ENCODE results near the gene SHROOM2.

The SHROOM2 gene

GRCh38 chrX:9903146-9903545 is 116.9 kb downstream of the SHROOM2 start:
- Histone ChIP-seq H3K4me1 (ENCODE audit: control insufficient read depth, insufficient read depth, low read length) (peaks cover 4% of the 10 kb centered on the region), H3K27ac (ENCODE audit: low read depth, low read length) (no peak overlapping the region), H3K27me3 (ENCODE audit: control insufficient read depth, insufficient read depth, low read length) (no peaks in the 10 kb centered on the region), H3K4me3 (ENCODE audit: low read length) (no peak overlapping the region), H3K9ac (ENCODE audit: low read length) (no peak overlapping the region), H3K36me3 (ENCODE audit: control insufficient read depth, insufficient read depth, low read length) (no peaks in the 10 kb centered on the region)

GRCh38 chrX:9905288-9905687 is 119.1 kb downstream of the SHROOM2 start:
- Histone ChIP-seq H3K27me3 (ENCODE audit: control insufficient read depth, insufficient read depth, low read length) (no peaks in the 10 kb centered on the region), H3K27ac (ENCODE audit: low read depth, low read length) (no peak overlapping the region), H3K4me3 (ENCODE audit: low read length) (no peak overlapping the region), H3K4me1 (ENCODE audit: control insufficient read depth, insufficient read depth, low read length) (no peaks in the 10 kb centered on the region), H3K9ac (ENCODE audit: low read length) (no peak overlapping the region), H3K36me3 (ENCODE audit: control insufficient read depth, insufficient read depth, low read length) (no peaks in the 10 kb centered on the region)

DNA sequence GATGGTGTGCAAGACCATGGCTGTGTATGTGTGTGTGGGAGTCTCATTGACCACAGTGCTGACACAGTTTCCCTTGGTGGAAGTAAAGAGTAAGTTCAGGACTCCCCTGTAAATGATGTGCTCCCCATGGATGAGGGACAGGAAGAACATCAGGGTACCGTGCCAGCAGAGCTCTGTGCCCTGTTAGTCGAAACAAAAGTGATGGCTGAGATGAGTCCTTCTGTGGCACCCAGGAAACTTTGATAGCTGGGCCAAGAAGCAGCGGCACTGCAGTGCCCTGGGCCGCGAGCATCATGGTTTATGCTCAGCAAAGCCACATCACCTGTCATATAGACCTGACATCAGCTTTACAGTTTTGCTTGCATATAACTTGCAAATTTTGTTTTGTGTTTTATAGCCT is 119.5 kb downstream of the SHROOM2 start:
- Histone ChIP-seq H3K27me3 (ENCODE audit: control insufficient read depth, insufficient read depth, low read length) (no peaks in the 10 kb centered on the region), H3K9ac (ENCODE audit: low read length) (no peak overlapping the region), H3K4me1 (ENCODE audit: control insufficient read depth, insufficient read depth, low read length) (no peaks in the 10 kb centered on the region), H3K4me3 (ENCODE audit: low read length) (no peak overlapping the region), H3K27ac (ENCODE audit: low read depth, low read length) (no peak overlapping the region), H3K36me3 (ENCODE audit: control insufficient read depth, insufficient read depth, low read length) (no peaks in the 10 kb centered on the region)

- Histone ChIP-seq H3K27ac (ENCODE audit: low read depth, low read length) (no peak overlapping the region), H3K9ac (ENCODE audit: low read length) (no peak overlapping the region), H3K27me3 (ENCODE audit: control insufficient read depth, insufficient read depth, low read length) (no peaks in the 10 kb centered on the region), H3K4me3 (ENCODE audit: low read length) (no peak overlapping the region), H3K4me1 (ENCODE audit: control insufficient read depth, insufficient read depth, low read length) (no peaks in the 10 kb centered on the region), H3K36me3 (ENCODE audit: control insufficient read depth, insufficient read depth, low read length) (no peaks in the 10 kb centered on the region)
Observed at GRCh38 chrX:9906919-9907318, 120.7 kb downstream of the SHROOM2 start.

DNA sequence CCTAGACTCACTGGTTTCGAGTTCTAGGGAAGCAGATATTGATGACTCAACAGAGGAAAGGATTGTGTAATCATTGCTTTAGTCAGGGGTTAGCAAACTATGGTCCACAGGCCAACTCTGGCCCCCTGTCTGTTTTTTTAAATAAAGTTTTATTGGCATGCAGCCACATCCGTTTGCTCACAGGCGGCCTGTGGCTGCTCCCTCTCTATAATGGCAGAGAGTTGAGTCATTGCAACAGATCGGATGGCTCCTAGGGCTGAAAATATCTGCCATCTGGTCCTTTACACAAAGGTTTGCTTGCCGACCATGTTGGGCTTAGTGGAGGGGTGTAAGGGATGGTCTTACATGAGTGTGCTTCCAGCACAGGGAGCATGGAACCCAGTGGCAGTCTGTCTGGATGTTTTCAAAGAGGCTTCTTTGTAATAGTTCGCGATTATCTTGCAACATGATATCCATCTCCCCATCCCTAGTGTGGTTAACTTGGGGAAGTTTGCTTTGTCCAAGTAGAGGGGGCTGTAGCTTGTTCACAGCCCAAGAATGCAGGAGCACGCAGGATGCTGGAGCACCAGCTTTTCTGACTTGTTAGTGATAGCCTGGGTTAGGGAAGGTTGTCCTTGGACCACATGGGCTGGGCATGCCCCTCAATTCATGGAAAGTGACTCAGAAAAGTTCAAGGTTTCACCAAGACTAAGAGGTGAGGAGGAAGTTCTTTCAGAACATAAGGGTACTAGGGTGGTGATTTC is 121.6 kb downstream of the SHROOM2 start:
- H3K27ac ChIP-seq (ENCODE audit: low read depth, low read length) = no peak overlapping the region
- no peaks in the 10 kb centered on the region for H3K4me1 ChIP-seq (ENCODE audit: control insufficient read depth, insufficient read depth, low read length)
- no peak overlapping the region for H3K4me3 ChIP-seq (ENCODE audit: low read length)
- no peaks in the 10 kb centered on the region for H3K27me3 ChIP-seq (ENCODE audit: control insufficient read depth, insufficient read depth, low read length)
- H3K9ac ChIP-seq (ENCODE audit: low read length) = no peak overlapping the region
- H3K36me3 ChIP-seq (ENCODE audit: control insufficient read depth, insufficient read depth, low read length) = no peaks in the 10 kb centered on the region

DNA sequence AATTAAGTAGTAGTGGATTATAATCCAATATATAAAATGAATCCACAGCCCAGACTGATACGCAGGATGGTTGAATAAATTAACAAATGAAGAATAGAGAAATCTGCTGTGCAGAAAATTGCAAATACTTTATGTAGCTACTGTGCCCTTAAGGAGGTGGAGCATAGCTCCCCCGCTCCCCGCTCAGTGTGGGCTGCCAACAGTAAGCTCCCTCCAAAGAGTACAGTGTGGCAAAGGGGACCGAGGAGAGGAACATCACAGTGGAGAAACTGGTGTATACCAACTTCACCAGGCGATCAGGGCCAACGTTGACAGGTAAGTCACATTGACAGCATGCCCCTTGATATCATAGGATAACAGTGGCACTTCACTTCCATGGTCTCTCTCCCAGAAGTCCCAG is 123.0 kb downstream of the SHROOM2 start:
- Histone ChIP-seq H3K36me3 (ENCODE audit: control insufficient read depth, insufficient read depth, low read length) (no peaks in the 10 kb centered on the region), H3K9ac (ENCODE audit: low read length) (no peak overlapping the region), H3K27me3 (ENCODE audit: control insufficient read depth, insufficient read depth, low read length) (no peaks in the 10 kb centered on the region), H3K27ac (ENCODE audit: low read depth, low read length) (no peak overlapping the region), H3K4me3 (ENCODE audit: low read length) (no peak overlapping the region), H3K4me1 (ENCODE audit: control insufficient read depth, insufficient read depth, low read length) (no peaks in the 10 kb centered on the region)

DNA sequence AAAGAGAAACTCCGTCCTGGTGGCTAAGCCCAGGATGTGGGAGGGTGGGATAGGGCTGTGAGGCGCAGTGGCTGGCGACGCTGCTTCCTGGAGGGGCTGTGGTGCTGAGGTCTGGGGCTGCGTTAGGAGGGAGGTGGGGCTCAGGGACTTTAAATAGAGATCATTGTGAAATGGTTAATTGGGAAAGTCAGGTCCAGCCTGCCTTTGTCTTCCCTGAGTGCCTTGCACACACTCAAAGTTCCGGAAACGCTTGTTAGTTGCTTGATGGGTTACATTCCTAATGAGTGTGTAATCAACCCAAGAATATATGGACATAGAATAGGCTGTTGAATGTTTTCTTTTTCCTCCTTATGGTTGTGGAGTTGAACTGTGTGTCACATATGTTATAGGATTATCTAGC is 125.3 kb downstream of the SHROOM2 start:
- no peak overlapping the region for H3K9ac ChIP-seq (ENCODE audit: low read length)
- no peaks in the 10 kb centered on the region for H3K36me3 ChIP-seq (ENCODE audit: control insufficient read depth, insufficient read depth, low read length)
- no peaks in the 10 kb centered on the region for H3K27me3 ChIP-seq (ENCODE audit: control insufficient read depth, insufficient read depth, low read length)
- H3K4me1 ChIP-seq (ENCODE audit: control insufficient read depth, insufficient read depth, low read length) = no peaks in the 10 kb centered on the region
- H3K4me3 ChIP-seq (ENCODE audit: low read length) = no peak overlapping the region
- H3K27ac ChIP-seq (ENCODE audit: low read depth, low read length) = no peak overlapping the region

GRCh38 chrX:9912351-9913145 is 126.3 kb downstream of the SHROOM2 start:
- Histone ChIP-seq H3K9ac (ENCODE audit: low read length) (no peak overlapping the region), H3K27ac (ENCODE audit: low read depth, low read length) (no peak overlapping the region), H3K36me3 (ENCODE audit: control insufficient read depth, insufficient read depth, low read length) (no peaks in the 10 kb centered on the region), H3K4me3 (ENCODE audit: low read length) (no peak overlapping the region), H3K27me3 (ENCODE audit: control insufficient read depth, insufficient read depth, low read length) (no peaks in the 10 kb centered on the region), H3K4me1 (ENCODE audit: control insufficient read depth, insufficient read depth, low read length) (no peaks in the 10 kb centered on the region)

GRCh38 chrX:9913146-9913433 is 126.9 kb downstream of the SHROOM2 start:
- Histone ChIP-seq H3K4me3 (ENCODE audit: low read length) (no peak overlapping the region), H3K9ac (ENCODE audit: low read length) (no peak overlapping the region), H3K36me3 (ENCODE audit: control insufficient read depth, insufficient read depth, low read length) (no peaks in the 10 kb centered on the region), H3K27ac (ENCODE audit: low read depth, low read length) (no peak overlapping the region), H3K27me3 (ENCODE audit: control insufficient read depth, insufficient read depth, low read length) (no peaks in the 10 kb centered on the region), H3K4me1 (ENCODE audit: control insufficient read depth, insufficient read depth, low read length) (no peaks in the 10 kb centered on the region)

DNA sequence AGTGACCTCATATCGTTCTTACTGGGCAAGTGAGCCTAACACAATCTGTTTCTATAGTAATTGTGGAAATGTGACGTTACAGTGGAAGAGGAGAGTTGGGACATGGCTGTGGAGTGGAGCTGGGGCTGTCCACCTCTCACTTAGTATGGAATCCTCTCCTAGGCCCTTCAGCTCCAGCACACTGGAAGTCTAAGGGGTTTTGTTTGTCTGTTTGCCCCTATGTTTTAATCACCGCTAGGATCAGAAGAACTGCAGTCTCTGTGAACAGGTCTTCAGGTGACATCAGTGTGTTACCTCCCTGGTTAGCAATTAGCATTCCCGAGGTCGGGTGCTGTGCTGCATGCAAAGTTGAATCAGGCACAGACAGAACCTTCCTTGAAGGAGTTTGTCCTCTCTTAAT is 131.6 kb downstream of the SHROOM2 start:
- no peaks in the 10 kb centered on the region for H3K27me3 ChIP-seq (ENCODE audit: control insufficient read depth, insufficient read depth, low read length)
- no peaks in the 10 kb centered on the region for H3K36me3 ChIP-seq (ENCODE audit: control insufficient read depth, insufficient read depth, low read length)
- no peak overlapping the region for H3K9ac ChIP-seq (ENCODE audit: low read length)
- no peak overlapping the region for H3K27ac ChIP-seq (ENCODE audit: low read depth, low read length)
- H3K4me1 ChIP-seq (ENCODE audit: control insufficient read depth, insufficient read depth, low read length) = no peaks in the 10 kb centered on the region
- H3K4me3 ChIP-seq (ENCODE audit: low read length) = no peak overlapping the region

- no peak overlapping the region for H3K4me3 ChIP-seq (ENCODE audit: low read length)
Observed at GRCh38 chrX:9919632-9920172, 133.5 kb downstream of the SHROOM2 start.

GRCh38 chrX:9921407-9921806 is 135.2 kb downstream of the SHROOM2 start:
- Histone ChIP-seq H3K27me3 (ENCODE audit: control insufficient read depth, insufficient read depth, low read length) (no peaks in the 10 kb centered on the region), H3K9ac (ENCODE audit: low read length) (no peak overlapping the region)

More at GRCh38 chrX:9919632-9920172, 133.5 kb downstream of the SHROOM2 start:
- Histone ChIP-seq H3K4me1 (ENCODE audit: control insufficient read depth, insufficient read depth, low read length) (no peaks in the 10 kb centered on the region), H3K27me3 (ENCODE audit: control insufficient read depth, insufficient read depth, low read length) (no peaks in the 10 kb centered on the region), H3K9ac (ENCODE audit: low read length) (no peak overlapping the region), H3K36me3 (ENCODE audit: control insufficient read depth, insufficient read depth, low read length) (no peaks in the 10 kb centered on the region), H3K27ac (ENCODE audit: low read depth, low read length) (no peak overlapping the region)

GRCh38 chrX:9923357-9923756 is 137.1 kb downstream of the SHROOM2 start:
- Histone ChIP-seq H3K4me1 (ENCODE audit: control insufficient read depth, insufficient read depth, low read length) (no peaks in the 10 kb centered on the region), H3K36me3 (ENCODE audit: control insufficient read depth, insufficient read depth, low read length) (no peaks in the 10 kb centered on the region)

More at GRCh38 chrX:9921407-9921806, 135.2 kb downstream of the SHROOM2 start:
- no peak overlapping the region for H3K27ac ChIP-seq (ENCODE audit: low read depth, low read length)
- no peak overlapping the region for H3K4me3 ChIP-seq (ENCODE audit: low read length)
- no peaks in the 10 kb centered on the region for H3K4me1 ChIP-seq (ENCODE audit: control insufficient read depth, insufficient read depth, low read length)
- no peaks in the 10 kb centered on the region for H3K36me3 ChIP-seq (ENCODE audit: control insufficient read depth, insufficient read depth, low read length)

More at GRCh38 chrX:9923357-9923756, 137.1 kb downstream of the SHROOM2 start:
- Histone ChIP-seq H3K9ac (ENCODE audit: low read length) (no peak overlapping the region), H3K27ac (ENCODE audit: low read depth, low read length) (no peak overlapping the region), H3K4me3 (ENCODE audit: low read length) (no peak overlapping the region), H3K27me3 (ENCODE audit: control insufficient read depth, insufficient read depth, low read length) (no peaks in the 10 kb centered on the region)
